CD8-positive, alpha-beta memory T cell (primary cell): Measurements from ENCODE around the gene PAEP. TPM values are rescaled to one million over a fixed set of nuclear protein-coding genes. Genes with fewer than 3 reads are reported as not detected.

ENCODE experiments used
- CTCF ChIA-PET: fragments of 350-600 bp; sonication (Branson Sonifier 250); formaldehyde crosslinking; loops from one replicate; lab custom pipeline; 2021; ENCODE audit warnings: antibody characterized with exemption; lab: Charles Lee
- POLR2A ChIA-PET: fragments of 350-600 bp; sonication (Branson Sonifier 250); formaldehyde crosslinking; loops from one replicate; lab custom pipeline; 2021; ENCODE audit warnings: antibody characterized with exemption; lab: Charles Lee
- DNase-seq, 5 donors: peaks; one replicate each; pipeline versions ENCODE4 v3.0.0 to v3.0.0-alpha.2; 2020 to 2022; ENCODE audit warnings: mixed read lengths in 1 of 5
- H3K27ac ChIP-seq: one replicate; pipeline ENCODE4 v1.7.0; 2013; ENCODE audit warnings: low read depth, mild to moderate bottlenecking, low read length, moderate library complexity
- H3K27me3 ChIP-seq: 2 replicates; pipeline ENCODE4 v1.7.0; 2013; ENCODE audit warnings: low read length, mild to moderate bottlenecking; ENCODE audit not compliant: insufficient read depth, poor library complexity, severe bottlenecking
- H3K36me3 ChIP-seq: 2 replicates; pipeline ENCODE4 v1.7.0; 2013; ENCODE audit warnings: mild to moderate bottlenecking, low read length, moderate library complexity; ENCODE audit not compliant: insufficient read depth
- H3K4me1 ChIP-seq: 2 replicates; pipeline ENCODE4 v1.7.0; 2013; ENCODE audit warnings: mild to moderate bottlenecking, low read length, moderate library complexity; ENCODE audit not compliant: insufficient read depth
- H3K4me3 ChIP-seq: 2 replicates; pipeline ENCODE4 v1.7.0; 2013; ENCODE audit warnings: mild to moderate bottlenecking, low read length
- H3K9me3 ChIP-seq: 2 replicates; pipeline ENCODE4 v1.7.0; 2013; ENCODE audit warnings: mild to moderate bottlenecking, low read length
- H3K27ac Mint-ChIP-seq, 8 donors: one replicate each; pipeline ENCODE4 v1.8.0; 2020 to 2021; ENCODE audit warnings: mixed read lengths in 8 of 8, mild to moderate bottlenecking in 6 of 8, inconsistent platforms in 3 of 8, moderate library complexity in 3 of 8
- H3K27me3 Mint-ChIP-seq, 2 donors: one replicate each; pipeline ENCODE4 v1.8.0; 2020 to 2021; ENCODE audit warnings: mixed read lengths in 2 of 2, mild to moderate bottlenecking in 1 of 2, moderate library complexity in 1 of 2
- H3K36me3 Mint-ChIP-seq, 3 donors: one replicate each; pipeline ENCODE4 v1.8.0; 2020 to 2021; ENCODE audit warnings: mixed read lengths in 3 of 3, inconsistent platforms in 1 of 3, mild to moderate bottlenecking in 1 of 3
- H3K4me1 Mint-ChIP-seq, 3 donors: one replicate each; pipeline ENCODE4 v1.8.0; 2020 to 2021; ENCODE audit warnings: mixed read lengths in 3 of 3, inconsistent platforms in 1 of 3, mild to moderate bottlenecking in 1 of 3
- H3K4me3 Mint-ChIP-seq, 7 donors: one replicate each; pipeline ENCODE4 v1.8.0; 2020 to 2021; ENCODE audit warnings: mixed read lengths in 7 of 7, mild to moderate bottlenecking in 6 of 7, moderate library complexity in 4 of 7, inconsistent platforms in 2 of 7
- H3K9me3 Mint-ChIP-seq, 5 donors: one replicate each; pipeline ENCODE4 v1.8.0; 2020 to 2022; ENCODE audit warnings: mixed read lengths in 5 of 5, mild to moderate bottlenecking in 3 of 5, moderate library complexity in 2 of 5, inconsistent platforms in 1 of 5
- polyA plus RNA-seq: library from polyadenylated mRNA; unstranded; fragments of 300-500 nt; fragmentation: Illumina TruSeq; gene quantifications from one replicate; pipeline ENCODE4 v1.2.3, GENCODE V29; 2021
- total RNA-seq, 2 experiments: library from RNA; stranded (reverse); gene quantifications; one replicate each; pipeline ENCODE4 v1.2.3, GENCODE V29; 2021

The PAEP gene
- total and polyA plus RNA-seq, 3 experiments from 2014 or later: not detected

DNA sequence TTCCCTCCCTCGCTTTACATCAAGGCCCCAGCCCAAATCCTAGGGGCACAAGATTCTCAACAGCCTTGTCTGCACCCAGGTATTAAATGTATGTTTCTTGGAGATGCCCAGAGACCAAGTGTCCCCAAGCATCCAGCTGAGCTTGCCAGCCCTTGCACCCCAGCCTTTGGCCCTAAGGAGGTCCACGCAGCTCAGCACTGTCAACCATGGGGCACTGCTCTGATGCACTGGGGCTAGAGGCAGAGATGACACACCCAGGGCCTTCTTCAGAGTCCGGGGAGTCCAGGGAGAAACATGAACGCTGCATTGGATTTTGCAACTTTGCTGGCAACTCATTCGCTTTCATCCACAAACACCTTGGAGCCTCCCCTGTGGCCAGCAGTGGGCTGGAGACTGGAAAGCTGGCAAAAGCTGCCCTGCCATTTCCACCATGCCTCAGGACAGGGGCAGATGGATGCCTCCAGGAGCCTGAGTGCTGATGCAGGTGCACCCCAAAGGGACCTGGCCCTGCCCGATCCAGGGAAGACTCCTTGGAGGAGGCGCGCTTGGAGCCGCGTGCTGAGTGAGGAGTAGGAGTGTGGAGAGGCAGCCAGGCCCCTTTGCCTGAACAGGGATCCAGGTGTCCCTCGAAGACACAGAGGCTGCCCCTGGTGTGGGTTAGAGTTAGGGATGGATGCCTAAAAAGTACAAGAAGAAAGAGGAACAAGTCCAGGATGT lies 19.3 kb downstream of the PAEP start:
- DNase-seq: no peak
- H3K27ac ChIP-seq: no peak overlapping the region
- no peaks in the 10 kb centered on the region for H3K4me1 ChIP-seq
- CTCF ChIA-PET: no interaction called here
- H3K27me3 ChIP-seq: no peaks in the 10 kb centered on the region
- H3K27me3 Mint-ChIP-seq: peaks cover 3 to 25% of the 10 kb centered on the region in 2 donors
- H3K9me3 ChIP-seq: no peaks in the 10 kb centered on the region
- no peak overlapping the region for H3K4me3 Mint-ChIP-seq
- no peaks in the 10 kb centered on the region for H3K9me3 Mint-ChIP-seq
- POLR2A ChIA-PET: no interaction called here
- H3K4me3 ChIP-seq: no peak overlapping the region
- no peaks in the 10 kb centered on the region for H3K36me3 Mint-ChIP-seq
- H3K4me1 Mint-ChIP-seq: no peaks in the 10 kb centered on the region
- no peak overlapping the region for H3K27ac Mint-ChIP-seq
- no peaks in the 10 kb centered on the region for H3K36me3 ChIP-seq

DNA sequence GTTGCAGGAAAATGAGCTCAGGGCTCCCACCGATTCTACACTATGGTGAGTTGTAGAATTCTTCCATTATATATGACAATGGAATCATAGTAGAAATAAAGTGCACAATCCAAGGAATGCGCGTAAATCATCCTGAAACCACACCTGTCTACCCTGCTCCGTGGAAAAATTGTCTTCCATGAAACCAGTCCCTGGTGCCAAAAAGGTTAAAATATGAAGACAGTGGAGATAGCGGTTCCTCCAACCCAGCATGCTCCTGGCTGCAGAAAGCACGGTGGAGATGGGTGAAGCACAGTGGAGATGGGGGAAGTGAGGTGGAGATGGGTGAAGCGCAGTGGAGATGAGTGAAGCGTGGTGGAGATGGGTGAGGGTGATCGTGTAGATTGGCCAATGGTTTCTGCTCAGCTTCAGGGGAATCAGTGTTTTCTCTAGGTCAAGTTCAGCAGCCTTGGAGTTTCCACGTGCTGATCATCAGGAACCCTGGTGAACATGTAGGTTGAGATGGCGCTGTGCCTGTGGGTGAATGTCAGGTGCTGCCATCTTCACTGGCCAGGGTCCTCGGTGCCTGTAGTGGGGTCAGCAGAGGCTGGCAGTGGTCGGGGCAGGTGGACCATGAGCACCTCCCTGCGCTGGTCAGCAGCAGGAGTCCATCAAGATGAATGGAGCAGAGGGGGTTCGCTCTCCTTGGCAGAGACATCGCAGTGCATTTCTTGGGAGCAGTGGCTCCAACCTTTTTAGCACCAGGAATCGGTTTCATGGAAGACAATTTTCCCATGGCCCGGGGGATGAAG lies 20.3 kb downstream of the PAEP start:
- H3K36me3 Mint-ChIP-seq: no peaks in the 10 kb centered on the region
- H3K4me3 Mint-ChIP-seq: no peak overlapping the region
- Histone ChIP-seq H3K4me1 (no peaks in the 10 kb centered on the region), H3K27ac (no peak overlapping the region), H3K9me3 (no peaks in the 10 kb centered on the region), H3K4me3 (no peak overlapping the region), H3K36me3 (no peaks in the 10 kb centered on the region), H3K27me3 (no peaks in the 10 kb centered on the region)
- CTCF ChIA-PET: no interaction called here
- no peak for DNase-seq
- peaks cover 0 to 21% of the 10 kb centered on the region in 2 donors for H3K27me3 Mint-ChIP-seq
- H3K27ac Mint-ChIP-seq: no peak overlapping the region
- H3K9me3 Mint-ChIP-seq: no peaks in the 10 kb centered on the region
- H3K4me1 Mint-ChIP-seq: no peaks in the 10 kb centered on the region
- POLR2A ChIA-PET: no interaction called here

DNA sequence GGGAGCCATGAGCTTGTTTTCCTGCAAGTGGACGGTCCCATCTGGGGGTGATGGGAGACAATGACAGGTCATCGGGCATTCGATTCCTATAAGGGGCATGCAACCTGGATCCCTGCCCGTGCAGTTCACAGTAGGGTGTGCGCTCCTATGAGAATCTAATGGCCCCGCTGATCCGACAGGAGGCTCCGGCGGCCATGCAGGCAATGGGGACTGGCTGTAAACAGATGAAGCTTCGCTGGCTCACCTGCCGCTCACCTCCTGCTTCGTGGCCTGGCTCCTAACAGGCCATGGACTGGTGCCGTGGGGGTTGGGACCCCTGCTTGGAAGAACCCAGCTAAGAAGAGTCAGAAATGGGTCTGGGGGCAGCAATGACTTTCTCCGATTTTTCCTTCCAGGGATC lies 21.0 kb downstream of the PAEP start:
- no peaks in the 10 kb centered on the region for H3K4me1 Mint-ChIP-seq

DNA sequence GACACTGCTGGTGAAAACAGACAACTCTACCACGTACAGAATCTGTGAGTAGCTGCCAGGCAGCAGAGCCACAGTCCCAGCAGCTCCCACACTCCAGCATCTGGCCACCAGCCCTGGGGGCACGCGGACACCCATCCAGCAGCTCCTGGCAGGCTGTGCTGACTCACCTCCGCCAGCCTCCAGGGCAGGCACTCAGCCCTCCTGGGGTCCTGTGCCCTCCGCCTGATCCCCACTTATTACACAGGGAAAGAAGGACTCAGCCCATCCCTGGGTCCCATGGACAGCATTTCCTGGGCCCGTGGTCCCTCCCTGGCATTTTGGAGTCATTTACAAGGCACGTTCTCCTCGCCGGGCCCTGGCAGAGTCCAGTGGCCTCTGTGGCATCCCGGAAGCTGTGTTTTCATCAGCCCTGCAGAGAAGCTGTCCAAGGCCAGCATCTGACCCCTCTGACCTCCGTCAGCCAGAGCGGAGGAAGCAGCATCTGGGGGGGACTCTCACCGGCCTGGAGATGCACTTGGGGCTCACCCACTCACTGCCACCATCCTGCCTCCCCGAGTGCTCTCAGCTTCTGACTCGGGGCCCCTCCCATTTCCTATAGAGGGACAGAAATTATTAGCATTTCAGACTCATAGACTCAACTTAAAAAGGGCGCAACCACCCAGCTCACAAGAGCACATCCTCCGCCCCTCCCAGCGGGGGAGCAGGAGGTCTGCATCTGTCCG lies 21.6 kb downstream of the PAEP start:
- Histone ChIP-seq H3K4me1 (no peaks in the 10 kb centered on the region), H3K36me3 (no peaks in the 10 kb centered on the region), H3K27ac (no peak overlapping the region), H3K4me3 (no peak overlapping the region), H3K27me3 (no peaks in the 10 kb centered on the region), H3K9me3 (no peaks in the 10 kb centered on the region)
- Mint-ChIP-seq H3K9me3 (no peaks in the 10 kb centered on the region), H3K4me3 (no peak overlapping the region), H3K4me1 (no peaks in the 10 kb centered on the region), H3K36me3 (no peaks in the 10 kb centered on the region), H3K27me3 (peaks cover 0 to 20% of the 10 kb centered on the region in 2 donors), H3K27ac (no peak overlapping the region)
- ChIA-PET CTCF (no interaction called here), POLR2A (no interaction called here)
- DNase-seq: no peak

More for the DNA sequence above, 21.0 kb downstream of the PAEP start:
- H3K4me3 Mint-ChIP-seq: no peak overlapping the region
- H3K4me1 ChIP-seq: no peaks in the 10 kb centered on the region
- H3K36me3 Mint-ChIP-seq: no peaks in the 10 kb centered on the region
- no peak overlapping the region for H3K27ac Mint-ChIP-seq
- H3K27ac ChIP-seq: no peak overlapping the region
- H3K4me3 ChIP-seq: no peak overlapping the region
- POLR2A ChIA-PET: no interaction called here
- no peak for DNase-seq
- CTCF ChIA-PET: no interaction called here
- H3K36me3 ChIP-seq: no peaks in the 10 kb centered on the region
- no peaks in the 10 kb centered on the region for H3K27me3 ChIP-seq
- no peaks in the 10 kb centered on the region for H3K9me3 Mint-ChIP-seq
- H3K9me3 ChIP-seq: no peaks in the 10 kb centered on the region
- H3K27me3 Mint-ChIP-seq: peaks cover 0 to 20% of the 10 kb centered on the region in 2 donors

DNA sequence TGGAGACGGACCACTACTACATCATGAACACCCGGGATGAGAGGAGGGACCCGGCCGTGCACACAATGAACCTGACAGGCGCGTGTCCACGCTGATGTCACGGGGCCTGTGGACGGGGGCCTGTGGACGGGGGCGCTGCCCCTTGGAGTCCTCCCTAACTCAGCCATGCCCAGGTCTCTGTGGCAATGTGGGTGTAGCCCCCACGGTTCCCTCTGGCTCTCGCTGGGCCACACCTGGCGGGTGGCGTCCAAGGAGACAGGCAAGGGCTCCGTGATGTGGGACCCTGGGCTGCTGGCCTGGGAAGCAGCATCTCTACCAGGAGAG lies 22.1 kb downstream of the PAEP start:
- Histone ChIP-seq H3K27ac (no peak overlapping the region), H3K27me3 (no peaks in the 10 kb centered on the region), H3K9me3 (no peaks in the 10 kb centered on the region), H3K36me3 (no peaks in the 10 kb centered on the region), H3K4me3 (no peak overlapping the region), H3K4me1 (no peaks in the 10 kb centered on the region)
- POLR2A ChIA-PET: no interaction called here
- Mint-ChIP-seq H3K27ac (no peak overlapping the region), H3K4me1 (no peaks in the 10 kb centered on the region), H3K4me3 (no peak overlapping the region), H3K36me3 (no peaks in the 10 kb centered on the region), H3K9me3 (no peaks in the 10 kb centered on the region), H3K27me3 (peaks cover 0 to 20% of the 10 kb centered on the region in 2 donors)
- DNase-seq: no peak
- CTCF ChIA-PET: no interaction called here

DNA sequence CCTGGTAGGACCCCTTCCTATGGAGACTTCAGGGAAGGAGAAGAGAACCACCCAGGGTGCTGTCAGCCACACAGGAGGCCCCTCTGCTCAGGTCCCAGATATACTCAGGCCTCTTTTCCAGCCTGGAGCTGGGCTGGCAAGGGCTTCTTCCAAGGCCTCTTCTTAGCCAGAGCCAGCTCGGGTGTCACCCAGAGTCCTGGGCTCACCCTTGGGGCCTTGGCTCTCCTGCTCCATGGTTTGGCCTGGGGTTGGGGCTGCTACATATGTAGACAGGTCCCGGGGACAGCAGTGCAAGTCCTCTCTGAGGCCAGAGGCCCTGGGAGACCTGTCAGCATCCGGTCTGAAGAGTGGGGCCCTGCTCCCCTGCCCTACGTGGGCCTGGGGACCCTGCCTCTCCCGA lies 22.8 kb downstream of the PAEP start:
- H3K27ac ChIP-seq: no peak overlapping the region
- no peak overlapping the region for H3K4me3 ChIP-seq
- no peaks in the 10 kb centered on the region for H3K4me1 ChIP-seq
- no peaks in the 10 kb centered on the region for H3K9me3 ChIP-seq
- no peaks in the 10 kb centered on the region for H3K36me3 Mint-ChIP-seq
- no peaks in the 10 kb centered on the region for H3K27me3 ChIP-seq
- peaks cover 0 to 20% of the 10 kb centered on the region in 2 donors for H3K27me3 Mint-ChIP-seq
- H3K4me3 Mint-ChIP-seq: no peak overlapping the region
- H3K9me3 Mint-ChIP-seq: no peaks in the 10 kb centered on the region
- H3K4me1 Mint-ChIP-seq: no peaks in the 10 kb centered on the region
- ChIA-PET CTCF (no interaction called here), POLR2A (no interaction called here)
- DNase-seq: peak in 1 of 5 donors; percentile 25
- no peak overlapping the region for H3K27ac Mint-ChIP-seq
- no peaks in the 10 kb centered on the region for H3K36me3 ChIP-seq

DNA sequence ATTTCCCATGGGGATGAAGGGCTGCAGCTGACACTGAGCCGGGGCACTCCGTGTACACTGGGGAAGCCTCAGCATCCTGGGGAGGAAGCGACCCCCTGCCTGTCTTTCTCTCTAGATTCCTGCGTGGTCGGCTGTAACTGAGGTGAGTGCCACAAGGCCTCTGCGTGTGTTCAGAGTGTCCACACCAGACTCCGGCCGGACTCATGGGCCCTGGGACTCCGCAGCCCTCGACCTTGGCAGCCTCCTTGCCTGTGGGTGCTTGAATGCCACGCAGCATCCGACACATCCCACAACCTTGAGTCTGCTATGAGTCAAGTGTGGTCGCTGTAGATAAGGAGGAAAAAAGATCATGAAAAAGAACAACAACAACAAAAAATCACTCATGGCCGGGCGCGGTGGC lies 23.4 kb downstream of the PAEP start:
- H3K27me3 ChIP-seq: no peaks in the 10 kb centered on the region
- no peak overlapping the region for H3K4me3 Mint-ChIP-seq
- H3K27ac Mint-ChIP-seq: no peak overlapping the region
- H3K27me3 Mint-ChIP-seq: peaks cover 0 to 24% of the 10 kb centered on the region in 2 donors
- H3K27ac ChIP-seq: no peak overlapping the region
- H3K36me3 ChIP-seq: no peaks in the 10 kb centered on the region
- H3K4me3 ChIP-seq: no peak overlapping the region
- H3K4me1 ChIP-seq: no peaks in the 10 kb centered on the region
- ChIA-PET POLR2A (no interaction called here), CTCF (no interaction called here)
- no peaks in the 10 kb centered on the region for H3K4me1 Mint-ChIP-seq
- DNase-seq: peak in 1 of 5 donors; percentile 29
- no peaks in the 10 kb centered on the region for H3K9me3 Mint-ChIP-seq
- no peaks in the 10 kb centered on the region for H3K9me3 ChIP-seq
- H3K36me3 Mint-ChIP-seq: no peaks in the 10 kb centered on the region

DNA sequence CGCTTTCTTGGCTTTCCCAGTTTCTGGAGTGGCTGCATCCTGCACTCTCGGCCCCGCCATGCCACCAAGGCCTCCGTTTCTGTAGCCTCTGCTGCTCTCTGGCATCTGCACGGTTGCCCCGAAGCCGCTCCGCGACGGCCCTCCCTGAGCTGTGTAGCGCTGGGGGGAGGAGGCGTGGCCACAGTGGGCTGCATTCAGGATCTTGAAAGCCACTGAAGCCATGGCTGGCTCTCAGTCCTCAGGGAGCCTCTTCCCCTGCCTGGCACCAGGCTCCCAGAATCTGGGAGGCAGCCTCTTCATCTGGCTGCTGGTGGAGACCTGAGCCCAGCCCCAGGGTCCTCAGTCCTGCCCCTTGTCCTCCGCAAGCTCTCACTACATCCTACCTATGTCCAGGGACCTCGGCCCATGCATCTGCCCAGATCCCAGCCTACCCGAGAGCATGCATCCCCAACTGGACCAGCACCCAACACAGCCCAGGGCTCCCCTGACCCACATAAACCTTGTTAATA lies 25.1 kb downstream of the PAEP start:
- Mint-ChIP-seq H3K9me3 (no peaks in the 10 kb centered on the region), H3K36me3 (no peaks in the 10 kb centered on the region), H3K27me3 (peaks cover 0 to 32% of the 10 kb centered on the region in 2 donors), H3K27ac (no peak overlapping the region), H3K4me1 (no peaks in the 10 kb centered on the region), H3K4me3 (no peak overlapping the region)
- Histone ChIP-seq H3K9me3 (no peaks in the 10 kb centered on the region), H3K4me1 (no peaks in the 10 kb centered on the region), H3K27me3 (no peaks in the 10 kb centered on the region), H3K36me3 (no peaks in the 10 kb centered on the region), H3K4me3 (no peak overlapping the region), H3K27ac (no peak overlapping the region)
- ChIA-PET CTCF (no interaction called here), POLR2A (no interaction called here)
- DNase-seq: peak in 1 of 5 donors; percentile 28
